Stimulated activated naive B cell treated with anti-CD40 and anti-IgM and Interleukin-4, amounts not matched to agents 10 μg/mL and 1 μg/mL and 100 μg/mL, for 72 hours (primary cell): Measurements from ENCODE around the gene CAMSAP1.
A peak's percentile ranks its signal among the peaks of the same experiment; 100 is the strongest.
"Not testable (repeated sequence)": the region's sequence is repeated elsewhere in the genome, so short reads cannot be mapped to it uniquely, and the experiment has no call there.

Experiments
- ATAC-seq, 2 donors: fragments of 150-1000 bp; cut with Tn5 transposase; replicated peaks; 2 replicates each; pipeline ENCODE4 v1.10.0; 2021; ENCODE audit warnings: moderate library complexity in 1 of 2
- DNase-seq: peaks from one replicate; pipeline ENCODE4 v3.0.0; 2021
- H3K27ac Mint-ChIP-seq: one replicate; pipeline ENCODE4 v1.8.0; 2022; ENCODE audit warnings: mild to moderate bottlenecking, mixed read lengths
- H3K27me3 Mint-ChIP-seq, 2 donors: one replicate each; pipeline ENCODE4 v1.8.0; 2022; ENCODE audit warnings: mixed read lengths in 2 of 2
- H3K36me3 Mint-ChIP-seq, 2 donors: one replicate each; pipeline ENCODE4 v1.8.0; 2022; ENCODE audit warnings: mixed read lengths in 2 of 2, mild to moderate bottlenecking in 1 of 2
- H3K4me1 Mint-ChIP-seq, 2 donors: one replicate each; pipeline ENCODE4 v1.8.0; 2022; ENCODE audit warnings: mixed read lengths in 2 of 2, mild to moderate bottlenecking in 1 of 2
- H3K4me3 Mint-ChIP-seq, 2 donors: one replicate each; pipeline ENCODE4 v1.8.0; 2022; ENCODE audit warnings: mild to moderate bottlenecking in 2 of 2, mixed read lengths in 2 of 2, moderate library complexity in 1 of 2
- H3K9me3 Mint-ChIP-seq, 2 donors: one replicate each; pipeline ENCODE4 v1.8.0; 2022; ENCODE audit warnings: mixed read lengths in 2 of 2, mild to moderate bottlenecking in 1 of 2

CAMSAP1 gene

DNA sequence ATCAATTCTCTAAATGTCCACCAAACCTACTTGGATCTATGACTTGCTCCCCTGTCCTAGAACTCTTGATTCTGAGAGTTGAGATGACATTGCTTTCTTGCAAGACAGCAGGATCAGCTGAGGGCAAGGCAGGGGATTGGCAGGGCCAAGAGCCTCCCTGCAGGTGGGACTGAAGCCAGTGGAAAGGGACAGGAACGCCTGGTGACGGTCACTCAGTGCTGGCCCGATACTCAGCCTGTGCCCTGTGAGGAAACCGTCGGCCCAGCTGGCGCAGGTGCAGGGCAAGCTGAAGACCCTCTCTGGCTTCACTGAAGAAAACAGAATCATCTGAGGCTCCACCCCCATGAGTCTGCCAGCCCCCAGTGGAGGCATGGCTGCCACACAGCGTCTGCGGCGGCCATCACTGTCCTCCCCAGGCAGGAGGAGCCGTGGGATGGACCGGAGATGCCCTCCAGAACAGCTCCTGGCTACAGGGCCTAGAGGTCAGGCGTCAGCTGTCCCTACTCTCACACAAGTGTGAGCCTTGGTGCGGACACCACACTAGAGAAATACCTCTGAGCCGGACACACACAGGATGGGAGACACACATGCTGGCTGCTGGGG is 39.1 kb upstream of the CAMSAP1 start:
- Mint-ChIP-seq H3K9me3 (no peaks in the 10 kb centered on the region), H3K27me3 (no peaks in the 10 kb centered on the region), H3K4me1 (peaks cover 4 to 5% of the 10 kb centered on the region in 2 donors), H3K27ac (no peak overlapping the region), H3K36me3 (peaks cover 53 to 73% of the 10 kb centered on the region in 2 donors), H3K4me3 (no peak overlapping the region)
- DNase-seq (no peak), ATAC-seq (no peak)

DNA sequence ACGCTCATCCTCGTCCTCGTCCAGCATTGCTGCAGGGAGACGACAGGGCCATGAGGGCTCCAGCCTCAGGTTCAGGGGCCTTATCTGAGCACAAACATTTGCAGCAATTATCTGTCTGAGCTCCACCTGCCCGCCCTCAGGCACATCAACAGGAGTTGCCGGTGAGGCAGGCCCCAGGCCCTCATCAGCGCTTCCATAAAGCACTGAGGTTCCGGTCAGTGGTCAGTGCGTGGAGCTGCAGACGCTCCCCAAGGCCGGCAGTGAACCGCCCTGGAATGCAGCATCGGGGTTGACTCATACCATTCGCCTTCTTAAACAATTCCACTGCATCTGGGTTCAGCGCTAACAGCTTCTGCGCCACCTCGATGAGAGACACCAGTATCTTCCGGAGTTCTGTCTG is 38.6 kb upstream of the CAMSAP1 start:
- Mint-ChIP-seq H3K36me3 (peaks cover 53 to 73% of the 10 kb centered on the region in 2 donors), H3K9me3 (no peaks in the 10 kb centered on the region), H3K27me3 (no peaks in the 10 kb centered on the region), H3K4me1 (peaks cover 4 to 5% of the 10 kb centered on the region in 2 donors), H3K27ac (no peak overlapping the region), H3K4me3 (no peak overlapping the region)
- DNase-seq (no peak), ATAC-seq (no peak)

DNA sequence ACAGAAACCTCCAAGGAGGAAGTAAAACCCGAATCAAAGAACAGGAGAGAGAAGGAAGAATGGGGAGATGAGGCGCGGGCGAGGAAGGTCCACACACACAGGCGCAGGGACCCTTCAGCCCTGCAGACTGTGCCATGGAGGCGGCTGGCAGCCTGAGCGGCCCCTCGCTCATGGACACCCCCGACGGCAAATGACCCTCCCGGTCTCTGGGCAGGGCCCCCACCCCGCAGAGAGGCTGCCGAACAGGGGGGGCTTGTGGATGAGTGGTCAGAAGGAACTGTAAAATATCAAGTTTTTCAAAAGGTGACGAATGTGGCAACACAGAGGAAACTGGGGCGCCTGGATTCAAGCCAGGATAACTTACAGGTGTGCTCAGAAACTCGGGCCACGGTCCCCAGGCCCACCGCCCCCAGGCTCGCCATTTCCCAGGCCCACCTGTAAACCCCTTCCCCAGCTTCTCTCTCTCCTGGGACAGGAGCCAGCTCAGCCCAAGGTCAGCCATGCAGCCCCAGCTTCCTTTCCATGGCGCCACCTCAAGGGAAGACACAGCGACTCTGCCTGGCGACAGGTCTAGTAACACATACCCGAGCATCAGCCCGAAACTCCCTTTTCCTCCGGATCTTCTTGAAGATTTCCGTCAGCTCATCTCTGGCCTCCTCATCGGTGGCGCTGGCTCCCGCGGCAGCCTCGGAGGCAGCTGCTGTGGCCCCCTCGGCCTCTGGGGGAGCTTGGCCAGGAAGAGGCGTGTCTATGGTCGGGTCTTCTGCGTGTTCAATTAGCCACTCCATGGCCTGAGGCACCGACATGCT is 37.3 kb upstream of the CAMSAP1 start:
- DNase-seq (no peak), ATAC-seq (no peak)
- H3K36me3 Mint-ChIP-seq, result peaks cover 50 to 72% of the 10 kb centered on the region in 2 donors
- H3K27ac Mint-ChIP-seq, result no peak overlapping the region
- no peak overlapping the region for H3K4me3 Mint-ChIP-seq
- no peaks in the 10 kb centered on the region for H3K27me3 Mint-ChIP-seq
- no peaks in the 10 kb centered on the region for H3K9me3 Mint-ChIP-seq
- H3K4me1 Mint-ChIP-seq, result peaks cover 4 to 6% of the 10 kb centered on the region in 2 donors

DNA sequence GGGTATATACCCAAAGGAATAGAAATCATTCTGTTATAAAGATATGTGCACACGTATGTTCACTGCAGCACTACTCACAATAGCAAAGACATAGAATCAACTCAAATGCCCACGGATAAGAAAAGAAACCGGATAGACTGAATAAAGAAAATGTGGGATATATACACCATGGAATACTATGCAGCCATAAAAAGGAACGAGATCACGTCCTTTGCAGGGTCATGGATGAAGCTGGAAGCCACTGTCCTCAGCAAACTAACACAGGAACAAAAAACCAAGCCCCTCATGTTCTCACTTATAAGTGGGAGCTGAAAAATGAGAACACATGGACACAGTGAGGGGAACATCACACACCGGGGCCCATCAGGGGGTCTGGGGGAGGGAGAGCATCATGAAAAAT is 36.3 kb upstream of the CAMSAP1 start:
- DNase-seq, H3K4me3 Mint-ChIP-seq, H3K27me3 Mint-ChIP-seq, H3K27ac Mint-ChIP-seq, H3K9me3 Mint-ChIP-seq, H3K4me1 Mint-ChIP-seq, ATAC-seq: not testable (repeated sequence)
- H3K36me3 Mint-ChIP-seq, result peaks cover 47 to 70% of the 10 kb centered on the region in 2 donors

DNA sequence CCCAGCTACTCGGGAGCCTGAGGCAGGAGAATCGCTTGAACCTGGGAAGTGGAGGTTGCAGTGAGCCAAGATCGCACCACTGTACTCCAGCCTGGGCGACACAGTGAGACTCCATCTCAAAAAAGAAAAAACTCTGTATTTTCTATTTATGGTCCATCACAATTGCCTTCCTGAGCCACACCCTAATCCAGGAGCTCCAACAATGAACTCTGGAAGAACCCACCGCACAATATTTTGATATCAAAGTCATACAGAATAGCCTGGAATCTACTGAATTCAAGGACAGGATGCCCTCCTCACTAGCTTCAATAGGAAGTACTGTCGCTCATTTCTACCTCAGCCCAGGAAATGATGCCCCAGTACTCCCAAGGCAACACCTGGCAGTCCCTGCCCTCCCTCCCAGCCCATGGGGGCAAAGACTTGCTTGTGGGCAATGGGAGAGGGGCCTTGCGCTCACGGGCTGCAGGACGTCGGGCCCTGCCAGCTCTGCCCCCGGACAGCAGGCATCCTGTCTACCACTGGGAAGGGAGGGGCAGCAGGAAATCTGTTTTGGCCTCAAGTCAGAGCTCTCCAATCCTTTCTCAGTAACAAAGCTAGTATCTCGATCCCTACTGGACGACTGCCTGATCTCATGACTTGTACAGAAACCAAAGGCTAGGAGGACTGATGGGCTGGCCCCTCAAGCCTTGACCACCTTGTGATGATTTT is 34.1 kb upstream of the CAMSAP1 start:
- DNase-seq (no peak), ATAC-seq (no peak)
- H3K9me3 Mint-ChIP-seq, result peaks cover 0 to 2% of the 10 kb centered on the region in 2 donors
- peaks cover 58 to 77% of the 10 kb centered on the region in 2 donors for H3K36me3 Mint-ChIP-seq
- no peaks in the 10 kb centered on the region for H3K27me3 Mint-ChIP-seq
- H3K4me1 Mint-ChIP-seq, result peaks cover 8 to 9% of the 10 kb centered on the region in 2 donors
- H3K4me3 Mint-ChIP-seq, result no peak overlapping the region
- H3K27ac Mint-ChIP-seq, result no peak overlapping the region

DNA sequence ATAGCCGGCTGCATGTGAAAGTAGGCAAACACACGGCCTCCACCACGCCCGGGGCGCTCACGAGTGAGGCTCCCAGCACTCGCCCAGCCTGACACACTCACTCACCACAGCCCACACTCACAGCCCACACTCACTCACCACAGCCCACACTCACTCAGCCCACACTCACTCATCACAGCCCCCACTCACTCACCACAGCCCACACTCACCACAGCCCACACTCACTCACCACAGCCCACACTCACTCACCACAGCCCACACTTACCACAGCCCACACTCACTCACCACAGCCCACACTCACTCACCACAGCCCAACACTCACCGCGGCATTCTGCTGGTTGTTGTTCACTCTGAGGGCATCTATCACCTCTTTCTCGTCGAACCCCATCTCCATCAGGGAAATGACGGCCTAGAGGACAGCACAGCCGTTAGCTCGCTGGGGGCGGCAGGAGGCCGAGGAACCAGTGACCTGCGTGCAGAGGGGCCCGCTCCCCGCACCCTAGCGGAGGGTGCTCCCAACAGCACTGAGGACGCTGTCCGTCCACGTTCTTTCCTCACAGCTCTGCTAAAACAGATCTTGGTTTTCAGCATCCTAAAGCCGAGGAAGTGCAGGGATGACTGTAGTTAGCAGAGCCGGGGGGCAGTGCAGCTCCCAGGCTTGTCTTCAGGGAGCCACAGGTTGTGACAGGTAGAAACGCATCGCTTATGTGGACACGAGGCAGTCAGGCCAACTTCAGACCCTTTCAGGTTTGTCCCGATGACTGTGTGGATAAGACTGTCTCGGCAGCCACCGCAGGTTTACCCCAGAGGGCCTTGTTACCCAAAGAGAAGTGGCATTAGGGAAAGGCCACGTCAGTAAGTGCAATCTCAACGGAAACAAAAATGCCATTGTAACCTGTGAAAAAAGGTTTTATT is 32.3 kb upstream of the CAMSAP1 start:
- DNase-seq, result no peak
- H3K9me3 Mint-ChIP-seq, result peaks cover 0 to 5% of the 10 kb centered on the region in 2 donors
- peak overlapping the region; percentile 1 to 66 for H3K4me3 Mint-ChIP-seq
- H3K4me1 Mint-ChIP-seq, result peaks cover 8 to 9% of the 10 kb centered on the region in 2 donors
- no peaks in the 10 kb centered on the region for H3K27me3 Mint-ChIP-seq
- ATAC-seq, result peak; percentile 27 to 39
- H3K36me3 Mint-ChIP-seq, result peaks cover 57 to 72% of the 10 kb centered on the region in 2 donors
- peak overlapping the region; percentile 86 for H3K27ac Mint-ChIP-seq

DNA sequence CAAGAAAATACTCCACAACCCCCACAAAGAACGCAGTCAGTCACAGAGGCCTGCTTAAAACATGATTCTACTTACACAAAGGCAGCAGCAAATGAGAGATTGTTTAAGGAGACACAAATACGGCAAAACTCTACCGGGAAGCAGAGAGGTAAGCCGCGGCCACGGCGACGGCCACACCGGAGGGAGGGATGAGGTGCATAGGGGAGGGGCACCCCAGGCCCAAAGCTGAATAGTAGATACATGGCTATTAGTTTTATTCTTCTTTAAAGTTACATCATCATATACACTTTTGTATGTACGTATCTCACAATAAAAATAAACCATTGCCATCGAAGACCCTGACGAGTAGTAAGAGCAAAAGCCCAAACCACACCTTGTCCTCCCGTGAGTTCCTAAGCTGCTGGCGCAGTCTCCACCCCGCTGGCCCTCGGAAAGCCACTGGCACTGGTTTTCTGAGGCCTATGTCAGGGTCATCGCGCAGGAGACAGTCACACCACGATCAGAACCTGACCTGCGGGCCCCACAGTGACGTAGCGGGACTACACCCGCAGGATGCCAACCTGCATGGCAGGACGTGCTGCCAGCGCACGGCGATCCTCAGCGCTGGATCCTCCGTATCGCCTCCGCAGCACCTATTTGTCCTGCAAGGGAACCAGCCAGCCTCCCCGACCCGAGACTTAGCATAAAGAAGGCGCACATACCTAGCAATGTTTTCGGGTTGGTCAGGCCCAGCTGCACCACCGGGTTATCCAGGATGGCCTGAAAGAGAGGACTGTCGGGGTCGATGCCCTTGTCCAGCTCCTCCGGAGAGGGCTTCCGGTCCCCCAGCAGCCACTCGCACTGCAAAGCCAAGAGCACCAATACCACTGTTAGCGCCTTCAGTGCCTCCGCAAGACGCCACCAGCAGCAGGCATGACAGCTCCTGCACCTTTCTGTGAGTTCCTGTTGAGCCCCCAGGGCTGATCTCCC is 30.5 kb upstream of the CAMSAP1 start:
- Mint-ChIP-seq H3K4me1 (peaks cover 7 to 8% of the 10 kb centered on the region in 2 donors), H3K4me3 (no peak overlapping the region), H3K9me3 (peaks cover 0 to 5% of the 10 kb centered on the region in 2 donors), H3K27ac (no peak overlapping the region), H3K36me3 (peaks cover 50 to 68% of the 10 kb centered on the region in 2 donors), H3K27me3 (no peaks in the 10 kb centered on the region)
- no peak for ATAC-seq
- DNase-seq, result no peak

DNA sequence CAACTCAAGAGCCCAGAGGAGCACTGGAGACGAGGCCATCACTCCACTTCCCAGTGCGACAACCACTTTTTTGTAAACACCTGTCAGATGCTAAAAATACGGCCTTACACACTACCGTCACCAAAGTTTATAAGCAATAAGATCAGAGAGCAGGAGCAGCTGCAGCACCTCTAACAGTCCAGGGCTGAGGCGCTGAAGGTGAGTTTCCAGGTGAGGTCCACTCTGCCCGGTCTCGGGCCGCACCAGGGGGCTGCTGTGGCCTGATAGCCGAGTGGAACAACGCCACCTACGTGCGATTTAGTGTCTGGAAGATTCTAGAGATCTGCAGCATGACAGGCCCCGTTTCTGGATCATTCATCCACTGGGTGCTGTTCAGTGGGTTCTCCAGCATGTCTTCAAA is 25.8 kb upstream of the CAMSAP1 start:
- Mint-ChIP-seq H3K27ac (no peak overlapping the region), H3K27me3 (no peaks in the 10 kb centered on the region), H3K9me3 (peaks cover 0 to 3% of the 10 kb centered on the region in 2 donors), H3K4me1 (no peaks in the 10 kb centered on the region), H3K36me3 (peaks cover 48 to 66% of the 10 kb centered on the region in 2 donors), H3K4me3 (no peak overlapping the region)
- DNase-seq, result no peak
- ATAC-seq, result no peak

DNA sequence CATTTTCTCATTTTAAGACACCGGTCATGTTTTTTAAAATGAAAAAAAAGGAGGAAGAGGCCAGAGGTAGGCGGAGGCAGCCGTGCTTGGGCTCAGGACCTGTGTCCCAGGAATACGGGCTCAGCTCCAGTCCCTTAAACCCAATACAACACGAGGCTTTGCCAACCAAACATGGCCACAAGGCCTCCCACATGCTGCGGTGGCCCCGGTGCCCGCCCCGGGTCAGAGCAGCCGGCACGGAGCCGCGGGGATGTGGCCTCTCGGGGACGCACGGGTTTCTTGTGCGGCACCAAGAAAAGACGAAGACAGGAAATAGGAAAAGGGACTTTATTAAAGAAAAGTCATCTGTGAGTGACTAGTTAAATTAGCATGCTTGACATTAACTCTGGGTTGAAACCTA is 25.3 kb upstream of the CAMSAP1 start:
- Mint-ChIP-seq H3K27ac (no peak overlapping the region), H3K27me3 (no peaks in the 10 kb centered on the region), H3K9me3 (peaks cover 0 to 3% of the 10 kb centered on the region in 2 donors), H3K4me3 (no peak overlapping the region), H3K4me1 (peaks cover 0 to 3% of the 10 kb centered on the region in 2 donors), H3K36me3 (peaks cover 48 to 67% of the 10 kb centered on the region in 2 donors)
- ATAC-seq (no peak), DNase-seq (no peak)

DNA sequence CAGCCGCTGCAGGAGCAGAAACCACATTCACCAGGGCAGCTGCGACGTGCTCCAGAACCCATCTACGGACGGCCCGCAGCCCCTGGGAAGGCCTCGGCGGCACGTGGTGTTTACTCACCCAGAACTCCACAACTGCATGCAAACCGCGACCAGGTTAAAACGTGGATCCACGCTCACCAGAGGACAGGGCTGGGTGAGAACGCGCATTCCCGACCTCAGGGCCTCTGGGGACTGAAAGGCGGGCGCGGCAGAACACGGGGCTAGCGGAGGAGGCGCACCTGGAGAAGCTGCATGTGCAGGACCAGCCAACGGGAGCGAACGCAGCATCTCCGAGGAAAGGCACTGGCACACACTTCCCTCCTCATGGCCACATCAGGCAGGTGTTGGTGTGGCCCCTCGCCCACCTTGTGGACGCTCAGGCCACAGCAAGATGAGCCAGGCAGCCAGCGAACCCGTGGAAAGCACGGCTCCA is 24.0 kb upstream of the CAMSAP1 start:
- Mint-ChIP-seq H3K27me3 (no peaks in the 10 kb centered on the region), H3K9me3 (peaks cover 0 to 3% of the 10 kb centered on the region in 2 donors), H3K27ac (no peak overlapping the region), H3K4me3 (no peak overlapping the region), H3K36me3 (peaks cover 41 to 61% of the 10 kb centered on the region in 2 donors), H3K4me1 (peaks cover 5 to 6% of the 10 kb centered on the region in 2 donors)
- DNase-seq (no peak), ATAC-seq (no peak)

DNA sequence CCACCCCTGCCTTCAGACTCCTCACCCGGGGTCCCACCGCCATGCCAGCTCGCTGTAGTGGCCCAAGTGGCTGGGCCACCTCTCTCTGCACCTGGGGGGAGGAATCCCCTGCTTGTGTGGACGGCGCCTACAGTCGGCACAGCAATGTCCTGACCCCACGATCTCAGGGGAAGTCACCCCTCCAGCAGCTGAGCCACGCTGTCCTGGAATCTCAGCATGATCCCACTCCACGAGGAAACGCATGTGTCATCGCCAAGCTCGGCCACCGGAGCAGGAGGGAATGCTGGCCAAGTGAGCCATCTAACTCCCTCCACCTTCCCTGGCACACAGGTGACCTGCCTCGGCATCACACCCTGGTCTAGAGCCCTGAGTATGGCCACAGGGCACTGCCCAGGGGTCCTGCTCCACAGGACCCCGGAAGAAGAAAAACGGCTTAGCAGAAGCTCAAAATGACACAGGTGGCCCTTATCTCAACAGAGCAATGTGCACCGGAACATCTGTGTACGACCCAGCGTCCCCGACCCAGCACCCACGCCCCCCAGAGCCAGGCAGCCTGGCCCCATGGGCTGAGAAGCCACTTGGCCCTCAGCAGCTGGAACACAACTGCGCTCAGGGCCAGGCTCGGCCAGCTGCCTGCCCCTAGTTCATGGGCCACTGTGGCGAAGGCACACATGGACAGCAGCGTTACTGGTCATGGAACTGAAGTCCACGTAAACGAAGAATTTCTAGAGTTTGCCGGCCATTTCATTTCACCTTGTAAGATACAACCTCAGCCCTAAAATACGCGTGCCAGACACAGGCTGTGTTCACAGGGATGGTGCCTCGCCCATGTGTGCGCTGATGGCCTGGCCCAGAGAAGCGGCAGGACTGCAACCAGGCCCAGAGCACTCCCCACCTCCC is 23.4 kb upstream of the CAMSAP1 start:
- H3K4me1 Mint-ChIP-seq, result peaks cover 7 to 13% of the 10 kb centered on the region in 2 donors
- DNase-seq (no peak), ATAC-seq (no peak)
- H3K4me3 Mint-ChIP-seq, result no peak overlapping the region
- H3K27me3 Mint-ChIP-seq, result no peaks in the 10 kb centered on the region
- no peaks in the 10 kb centered on the region for H3K9me3 Mint-ChIP-seq
- H3K36me3 Mint-ChIP-seq, result peaks cover 39 to 59% of the 10 kb centered on the region in 2 donors
- H3K27ac Mint-ChIP-seq, result peak overlapping the region; percentile 47
